GM19043 (cell line): ENCODE measurements around the gene COX7A1.
"Not testable (repeated sequence)": the region's sequence is repeated elsewhere in the genome, so short reads cannot be mapped to it uniquely, and the experiment has no call there.

Experiments
- ATAC-seq: cut with Tn5 transposase; IDR thresholded peaks from one replicate; pipeline ENCODE4 v1.9.1; 2021; ENCODE audit warnings: low read depth; ENCODE audit not compliant: unreplicated experiment

The COX7A1 gene

DNA sequence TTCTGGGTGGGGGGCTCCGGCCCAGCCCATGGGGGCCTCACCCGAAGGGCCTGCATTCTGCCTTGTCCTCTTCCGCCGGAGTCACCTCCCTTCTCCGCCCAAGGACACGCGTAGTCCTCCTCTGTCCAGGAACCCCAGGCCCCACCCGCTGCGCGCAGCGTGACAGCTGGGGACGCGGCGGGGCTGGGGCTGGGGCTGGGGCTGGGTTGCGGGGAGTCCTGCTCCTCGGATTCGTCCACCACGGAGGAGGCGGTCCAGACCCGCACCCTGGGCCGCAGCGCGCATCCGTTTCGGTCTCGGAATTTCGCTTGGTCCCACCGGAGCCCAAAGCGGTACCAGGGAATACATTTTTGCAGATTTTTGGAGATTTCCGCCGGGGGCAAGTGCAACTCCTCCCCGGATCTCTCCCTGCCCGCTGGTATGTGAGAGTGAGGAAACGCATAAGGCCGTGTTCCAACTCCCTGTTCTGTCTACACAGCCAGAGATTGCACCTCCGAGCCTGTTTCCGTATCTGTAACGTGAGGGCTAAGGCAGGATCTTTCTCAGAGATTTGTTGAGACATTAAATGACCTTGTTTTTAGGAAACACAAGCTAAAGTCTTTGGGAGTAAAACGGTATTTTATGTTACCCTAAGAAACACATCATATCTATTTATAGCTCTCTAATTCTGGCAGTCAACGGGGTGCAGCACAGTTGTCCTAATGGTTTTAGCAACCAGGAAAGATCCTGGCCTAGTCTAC, at the start of gene COX7A1:
TSS of gene COX7A1 (minus strand) at position 96 of the 740 bp plus-strand sequence. CDS start at position 56, 40 bp downstream.
- no peak for ATAC-seq

DNA sequence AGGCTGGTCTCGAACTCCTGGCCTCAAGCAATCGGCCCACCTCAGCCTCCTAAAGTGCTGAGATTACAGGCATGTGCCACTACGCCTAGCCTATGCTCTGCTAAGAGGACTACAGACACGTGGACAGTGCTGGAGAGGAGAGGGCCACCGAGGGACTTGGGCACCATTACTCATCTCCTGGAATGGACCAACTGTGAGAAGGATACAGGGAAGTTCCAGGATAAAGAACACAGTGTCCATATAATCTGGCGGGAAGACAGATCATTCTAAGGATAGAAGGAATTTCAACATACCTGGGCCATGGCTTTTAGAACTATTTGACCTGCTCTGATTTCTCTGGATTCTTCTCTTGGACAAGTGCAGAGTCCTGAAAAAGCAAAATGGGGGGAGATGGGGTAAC, 49.4 kb upstream of the COX7A1 start:
- no peak for ATAC-seq

DNA sequence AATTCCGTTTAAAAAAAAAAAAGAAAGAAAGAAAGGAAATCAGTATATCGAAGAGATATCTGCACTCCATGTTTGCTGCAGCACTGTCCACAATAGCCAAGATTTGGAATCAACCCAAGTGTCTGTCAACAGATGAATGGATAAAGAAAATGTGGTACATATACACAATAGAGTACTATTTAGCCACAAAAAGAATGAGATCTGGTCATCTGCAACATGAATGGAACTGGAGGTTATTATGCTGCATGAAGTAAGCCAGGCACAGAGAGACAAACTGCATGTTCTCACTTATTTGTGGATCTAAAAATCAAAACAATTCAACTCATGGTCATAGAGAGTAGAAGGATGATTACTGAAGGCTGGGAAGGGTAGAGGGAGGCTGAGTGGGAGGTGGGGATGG, 45.9 kb upstream of the COX7A1 start:
- no peak for ATAC-seq

DNA sequence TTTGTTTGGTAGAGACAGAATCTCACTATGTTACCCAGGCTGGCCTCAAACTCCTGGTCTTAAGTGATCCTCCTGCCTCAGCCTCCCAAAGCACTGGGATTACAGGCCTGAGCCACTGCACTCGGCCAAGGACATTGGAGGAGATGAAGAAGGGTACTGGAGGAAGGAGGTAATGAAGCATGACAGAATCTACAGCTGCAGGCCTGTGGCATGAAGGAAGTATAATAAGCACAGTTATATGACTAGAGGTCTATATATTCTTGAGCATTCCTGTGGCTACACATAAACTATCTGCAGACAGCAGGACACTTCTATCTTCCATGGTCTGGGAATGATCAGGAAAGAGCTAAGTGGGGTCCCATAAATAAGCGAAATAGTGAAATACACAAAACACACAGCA, 44.0 kb upstream of the COX7A1 start:
- no peak for ATAC-seq

DNA sequence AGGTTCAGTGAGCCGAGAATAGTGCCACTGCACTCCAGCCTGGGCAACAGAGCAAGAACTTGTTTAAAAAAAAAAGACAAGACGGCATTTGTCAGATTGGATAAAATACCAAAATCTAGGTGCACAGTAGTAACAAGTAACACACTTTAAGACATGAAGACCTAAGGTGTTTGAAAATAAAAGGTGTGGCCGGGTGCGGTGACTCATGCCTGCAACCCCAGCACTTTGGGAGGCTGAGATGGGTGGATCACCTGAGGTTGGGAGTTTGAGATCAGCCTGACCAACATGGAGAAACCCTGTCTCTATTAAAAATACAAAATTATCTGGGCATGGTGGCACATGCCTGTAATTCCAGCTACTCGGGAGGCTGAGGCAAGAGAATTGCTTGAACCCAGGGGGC, 34.5 kb upstream of the COX7A1 start:
- not testable (repeated sequence) for ATAC-seq

DNA sequence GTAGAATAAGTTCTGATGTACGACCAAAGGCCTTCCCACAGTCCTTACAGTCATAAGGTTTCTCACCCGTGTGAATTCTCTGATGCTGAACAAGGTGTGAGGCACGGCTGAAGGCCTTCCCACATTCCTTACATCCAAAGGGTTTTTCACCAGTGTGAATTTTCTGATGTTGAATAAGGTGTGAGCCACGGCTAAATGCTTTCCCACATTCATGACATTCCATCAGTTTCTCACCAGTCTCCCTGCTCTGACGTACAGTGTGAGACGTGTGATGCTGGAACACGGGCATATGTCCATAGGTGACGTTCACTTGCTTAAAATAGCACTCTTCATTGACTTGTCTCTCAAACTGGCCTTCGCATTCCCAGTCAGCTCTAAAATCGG, 31.0 kb upstream of the COX7A1 start:
- no peak for ATAC-seq

DNA sequence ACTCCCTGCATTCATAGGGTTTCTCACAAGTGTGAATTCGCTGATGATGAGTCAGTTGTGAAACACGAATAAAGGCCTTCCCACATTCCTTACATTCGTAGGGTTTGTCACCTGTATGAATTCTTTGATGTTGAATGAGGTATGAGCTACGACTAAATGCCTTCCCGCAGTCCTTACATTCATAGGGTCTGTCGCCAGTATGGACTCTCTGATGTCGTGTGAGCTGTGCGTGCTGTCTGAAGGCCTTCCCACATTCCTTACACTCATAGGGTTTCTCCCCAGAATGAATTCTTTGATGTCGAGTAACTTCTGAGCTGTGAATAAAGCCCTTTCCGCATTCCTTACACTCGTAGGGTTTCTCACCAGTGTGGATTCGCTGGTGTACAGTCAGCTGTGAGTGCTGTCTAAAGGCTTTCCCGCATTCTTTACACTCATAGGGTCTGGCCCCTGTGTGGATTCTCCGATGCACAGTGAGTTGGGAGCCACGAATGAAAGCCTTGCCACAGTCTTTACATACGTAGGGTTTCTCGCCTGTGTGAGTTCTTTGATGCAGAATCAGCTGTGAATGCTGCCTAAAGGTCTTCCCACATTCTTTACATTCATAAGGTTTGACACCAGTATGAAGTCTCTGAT, 30.5 kb upstream of the COX7A1 start:
- ATAC-seq, result no peak

DNA sequence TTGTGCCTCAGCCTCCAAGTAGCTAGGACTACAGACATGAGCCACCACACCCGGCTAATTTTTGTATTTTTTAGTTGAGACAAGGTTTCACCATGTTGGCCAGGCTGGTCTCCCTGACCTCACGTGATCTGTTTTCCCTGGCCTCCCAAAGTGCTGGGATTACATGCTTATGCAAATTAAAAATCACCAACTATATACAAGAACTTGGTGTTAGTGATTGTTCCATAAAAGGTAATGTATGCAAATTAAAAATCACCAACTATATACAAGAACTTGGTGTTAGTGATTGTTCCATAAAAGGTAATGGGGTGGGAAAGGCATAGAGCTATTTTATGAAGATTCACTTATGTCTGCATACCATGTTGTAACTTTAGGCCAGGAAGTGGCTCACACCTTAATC, 26.8 kb upstream of the COX7A1 start:
- not testable (repeated sequence) for ATAC-seq

DNA sequence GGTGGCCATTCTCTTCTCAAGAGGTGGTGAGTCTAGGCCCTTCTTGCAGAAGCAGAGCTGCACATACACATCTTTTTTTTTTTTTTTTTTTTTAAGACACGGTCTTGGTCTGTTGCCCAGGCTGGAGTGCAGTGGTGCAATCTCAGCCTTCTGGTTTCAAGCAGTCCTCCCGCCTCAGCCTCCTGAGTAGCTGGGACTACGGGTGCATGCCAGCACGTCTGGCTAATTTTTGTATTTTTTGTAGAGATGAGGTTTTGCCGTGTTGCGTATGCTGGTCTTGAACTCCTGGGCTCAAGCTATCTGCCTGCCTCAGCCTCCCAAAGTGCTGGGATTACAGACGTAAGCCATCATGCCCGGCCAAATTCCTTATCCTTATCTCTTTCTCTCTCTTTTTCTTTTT, 21.6 kb upstream of the COX7A1 start:
- not testable (repeated sequence) for ATAC-seq

DNA sequence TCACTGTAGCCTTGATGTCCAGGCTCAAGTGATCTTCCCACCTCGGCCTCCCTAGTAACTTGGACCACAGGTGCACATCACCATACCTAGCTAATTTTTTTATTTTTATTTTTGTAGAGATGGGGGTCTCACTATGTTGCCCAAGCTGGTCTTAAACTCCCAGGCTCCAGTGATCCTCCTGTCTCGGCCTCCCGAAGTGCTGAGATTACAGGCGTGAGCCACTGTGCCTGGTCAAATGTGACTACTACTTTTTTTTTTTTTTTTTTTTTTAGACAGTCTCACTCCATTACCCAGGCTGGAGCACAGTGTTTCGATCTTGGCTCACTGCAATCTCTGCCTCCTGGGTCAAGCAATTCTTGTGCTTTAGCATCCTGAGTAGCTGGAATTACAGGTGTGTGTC, 20.6 kb upstream of the COX7A1 start:
- no peak for ATAC-seq

DNA sequence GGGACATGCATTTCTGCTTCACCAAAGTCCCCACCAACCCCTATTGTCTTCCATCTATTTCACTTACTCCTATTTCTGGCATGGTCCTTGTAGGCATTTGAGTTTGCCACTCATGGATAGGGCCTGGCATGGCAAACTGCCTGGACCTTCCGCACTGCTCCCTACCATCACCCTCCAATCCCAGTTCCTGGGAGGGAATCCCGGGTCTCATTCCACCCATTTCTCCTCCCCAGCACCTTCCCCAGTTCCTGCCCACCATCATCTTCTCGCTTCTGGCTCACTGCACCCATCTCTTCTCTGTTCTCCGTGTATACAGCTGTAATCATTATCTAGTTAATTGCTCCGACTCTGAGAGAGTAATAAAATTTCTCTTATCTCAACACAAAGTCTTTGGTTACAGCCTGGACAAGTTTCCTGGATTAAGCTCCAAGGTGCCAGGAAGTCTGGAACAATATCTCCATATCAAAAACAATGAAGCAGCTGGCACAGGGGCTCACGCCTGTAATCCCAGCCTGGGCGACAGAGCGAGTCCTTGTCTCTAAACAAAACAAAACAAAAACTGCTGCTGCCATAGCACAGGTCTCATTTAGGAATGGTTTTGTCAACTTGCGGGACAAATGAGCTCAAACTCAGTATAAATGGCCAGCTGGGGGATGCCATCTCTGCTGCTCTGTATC, 17.0 kb upstream of the COX7A1 start:
- no peak for ATAC-seq

DNA sequence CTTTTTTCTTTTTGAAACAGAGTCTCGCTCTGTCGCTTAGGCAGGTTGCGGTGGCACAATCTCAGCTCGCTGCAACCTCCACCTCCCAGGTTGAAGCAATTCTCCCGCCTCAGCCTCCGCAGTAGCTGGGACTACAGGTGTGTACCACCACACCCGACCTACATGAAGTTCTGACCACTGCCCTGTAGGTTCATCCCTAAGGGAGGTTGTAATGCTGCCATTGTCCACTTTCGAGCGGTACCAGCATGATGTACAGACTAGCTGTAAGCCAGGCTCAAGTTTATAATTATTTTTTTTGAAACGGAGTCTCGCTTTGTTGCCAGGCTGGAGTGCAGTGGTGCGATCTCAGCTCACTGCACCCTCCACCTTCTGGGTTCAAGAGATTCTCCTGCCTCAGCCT, 11.6 kb upstream of the COX7A1 start:
- no peak for ATAC-seq

DNA sequence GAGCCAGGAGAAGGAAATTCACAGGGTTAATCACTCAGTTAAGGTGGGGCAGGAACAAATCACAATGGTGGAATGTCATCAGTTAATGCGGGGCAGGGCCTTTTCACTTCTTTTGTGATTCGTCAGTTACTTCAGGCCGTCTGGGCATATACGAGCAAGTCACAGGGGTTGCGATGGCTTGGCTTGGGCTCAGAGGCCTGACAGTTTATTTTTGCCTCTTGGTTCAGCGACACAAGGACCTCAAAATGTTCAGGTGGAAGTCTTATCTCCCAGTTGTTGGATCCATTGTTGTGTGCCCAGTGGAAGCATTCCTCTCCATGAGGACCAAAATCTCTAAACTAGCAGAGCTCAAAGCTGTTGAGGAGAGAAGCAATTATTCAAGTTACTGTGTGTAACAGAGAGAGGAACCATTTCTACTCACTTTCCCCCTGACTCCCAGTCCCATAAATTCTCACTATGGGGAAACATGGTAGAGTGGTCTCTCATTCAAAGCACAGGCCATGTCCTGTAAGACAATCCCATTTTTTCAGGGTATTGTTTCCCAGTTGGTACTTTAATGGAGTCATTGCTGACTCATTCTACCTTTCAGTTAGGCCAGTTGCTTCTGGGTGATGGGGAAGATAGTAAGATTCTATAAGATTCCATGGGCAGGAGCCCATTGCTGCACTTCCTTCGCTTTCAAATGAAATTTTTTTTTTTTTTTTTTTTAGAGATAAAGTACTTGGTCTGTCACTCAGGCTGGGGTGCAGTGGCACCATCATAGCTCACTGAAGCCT, 8.8 kb upstream of the COX7A1 start:
- no peak for ATAC-seq

DNA sequence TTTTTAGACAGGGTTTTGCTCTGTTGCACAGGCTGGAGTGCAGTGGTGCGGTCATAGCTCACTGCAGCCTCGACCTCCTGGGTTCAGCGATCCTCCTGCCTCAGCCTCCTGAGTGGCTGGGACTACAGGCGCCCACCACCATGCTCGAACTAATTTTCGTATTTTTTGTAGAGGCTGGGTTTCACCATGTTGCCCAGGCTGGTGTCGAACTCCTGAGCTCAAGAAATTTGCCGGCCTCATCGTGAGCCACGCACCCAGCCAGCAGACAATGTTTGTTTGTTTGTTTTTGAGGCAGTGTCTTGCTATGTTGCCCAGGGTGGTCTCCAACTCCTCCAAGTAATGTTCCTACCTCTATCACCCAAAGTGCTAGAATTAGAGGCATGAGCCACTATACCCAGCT, 879 bp upstream of the COX7A1 start:
- ATAC-seq, result no peak

DNA sequence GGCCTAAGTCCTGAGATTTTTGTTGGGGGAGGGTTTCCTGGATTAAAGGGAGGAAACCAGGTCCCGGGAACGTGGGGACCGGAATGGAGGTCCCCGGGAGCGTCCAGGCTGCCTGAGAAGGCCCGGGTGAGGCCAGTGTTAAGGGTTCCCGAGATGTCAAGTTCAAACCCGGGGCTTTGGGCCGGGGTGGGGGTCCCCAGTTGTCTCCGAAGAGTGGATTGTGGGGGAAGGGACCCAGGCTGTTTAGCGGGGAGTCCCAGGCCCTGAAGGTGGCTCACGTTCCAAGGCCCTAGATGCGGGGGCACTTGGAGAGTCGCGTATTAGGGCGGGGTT, 262 bp downstream of the COX7A1 start:
- no peak for ATAC-seq

DNA sequence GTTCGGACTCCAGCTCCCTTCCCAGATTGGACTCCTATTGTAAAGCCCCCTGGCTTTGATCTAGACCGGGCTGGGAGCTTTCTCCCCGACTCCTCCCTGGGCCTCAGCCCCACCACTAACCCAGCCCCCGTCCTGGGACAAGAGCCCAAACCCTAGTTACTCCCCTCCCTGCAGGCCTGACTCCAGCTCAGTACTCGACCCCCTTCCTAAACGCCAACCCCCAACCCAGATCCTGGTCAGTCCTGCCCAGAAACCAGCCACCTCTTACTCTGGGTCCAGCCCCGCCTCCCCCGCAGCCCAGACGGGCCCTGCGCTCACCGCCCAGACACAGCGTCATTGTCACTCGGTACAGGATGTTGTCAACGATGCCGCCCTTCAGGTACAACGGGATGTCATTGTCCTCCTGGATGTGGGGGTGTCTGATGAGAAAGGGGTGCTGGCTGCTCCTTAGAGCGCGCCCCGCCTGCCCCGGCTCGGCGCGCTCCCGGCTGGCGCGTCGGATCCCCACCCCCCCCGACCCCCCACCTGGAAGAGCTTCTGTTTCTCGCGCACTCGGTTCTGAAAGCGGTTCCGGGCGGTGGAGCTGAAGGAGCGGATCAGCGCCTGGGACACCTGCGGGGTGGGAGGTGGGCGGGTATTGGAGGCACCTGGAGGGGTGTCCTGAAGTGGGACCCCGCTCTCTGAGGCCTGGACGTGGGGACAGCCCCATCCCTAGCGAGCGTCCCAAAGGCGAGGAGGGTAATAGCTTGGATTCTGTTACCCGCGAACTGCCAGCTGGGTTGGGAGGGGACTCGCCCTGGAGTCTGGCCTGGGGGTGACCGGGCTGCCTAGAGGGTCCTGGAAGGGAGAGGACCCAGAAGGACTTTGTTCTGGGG, 866 bp downstream of the COX7A1 start:
- ATAC-seq, result no peak

DNA sequence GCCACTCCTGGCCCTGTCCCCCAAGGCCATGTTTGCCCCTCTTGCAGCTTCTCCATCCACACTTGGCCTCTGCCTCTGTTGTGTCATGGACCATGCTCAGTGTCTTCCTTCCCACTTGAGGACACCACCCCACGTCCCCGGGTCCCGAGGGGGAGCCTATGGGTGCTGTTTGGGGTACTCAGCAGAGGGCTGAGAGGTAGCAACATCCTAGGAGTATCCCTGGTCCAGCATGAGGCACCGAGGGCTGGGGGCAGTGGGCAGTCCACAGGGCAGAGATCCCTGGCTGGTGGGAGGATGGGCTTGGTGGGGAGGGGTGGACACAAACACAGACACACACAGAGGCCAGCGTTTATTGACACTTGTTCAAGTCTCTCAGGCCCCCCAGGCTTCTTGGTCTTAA, 1.7 kb downstream of the COX7A1 start:
- no peak for ATAC-seq

DNA sequence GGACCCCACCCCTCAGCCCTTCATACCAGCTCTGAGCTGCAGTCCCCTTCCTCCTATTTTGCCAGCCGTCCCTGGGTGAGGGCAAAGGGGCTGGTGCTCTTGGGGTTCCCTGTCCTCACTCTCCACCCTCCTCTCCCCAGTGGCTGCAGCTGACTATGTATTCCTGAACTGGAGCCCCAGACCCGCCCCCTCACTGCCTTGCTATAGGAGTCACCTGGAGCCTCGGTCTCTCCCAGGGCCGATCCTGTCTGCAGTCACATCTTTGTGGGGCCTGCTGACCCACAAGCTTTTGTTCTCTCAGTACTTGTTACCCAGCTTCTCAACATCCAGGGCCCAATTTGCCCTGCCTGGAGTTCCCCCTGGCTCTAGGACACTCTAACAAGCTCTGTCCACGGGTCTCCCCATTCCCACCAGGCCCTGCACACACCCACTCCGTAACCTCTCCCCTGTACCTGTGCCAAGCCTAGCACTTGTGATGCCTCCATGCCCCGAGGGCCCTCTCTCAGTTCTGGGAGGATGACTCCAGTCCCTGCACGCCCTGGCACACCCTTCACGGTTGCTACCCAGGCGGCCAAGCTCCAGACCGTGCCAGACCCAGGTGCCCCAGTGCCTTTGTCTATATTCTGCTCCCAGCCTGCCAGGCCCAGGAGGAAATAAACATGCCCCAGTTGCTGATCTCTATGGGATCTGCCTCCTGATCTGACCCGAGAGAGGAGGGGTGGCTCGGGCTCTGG, 2.4 kb downstream of the COX7A1 start:
- no peak for ATAC-seq

DNA sequence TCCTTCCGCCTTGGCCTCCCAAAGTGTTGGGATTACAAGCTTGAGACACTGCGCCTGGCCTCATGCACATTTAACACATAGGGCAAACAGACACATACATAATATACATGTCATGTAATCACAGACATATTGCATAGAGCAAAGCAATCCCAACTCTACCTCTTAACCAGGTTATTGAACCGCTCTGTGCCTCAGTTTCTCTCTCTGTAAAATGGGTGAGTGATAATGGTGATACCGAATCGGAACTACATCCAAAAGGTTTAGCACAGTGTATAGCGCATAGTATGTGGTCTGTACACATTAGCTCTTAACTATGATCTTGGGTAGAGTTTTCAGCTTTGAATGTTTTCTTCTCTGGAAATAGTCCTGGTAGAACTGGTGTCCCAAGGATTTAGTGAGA, 7.6 kb downstream of the COX7A1 start:
- ATAC-seq, result no peak

DNA sequence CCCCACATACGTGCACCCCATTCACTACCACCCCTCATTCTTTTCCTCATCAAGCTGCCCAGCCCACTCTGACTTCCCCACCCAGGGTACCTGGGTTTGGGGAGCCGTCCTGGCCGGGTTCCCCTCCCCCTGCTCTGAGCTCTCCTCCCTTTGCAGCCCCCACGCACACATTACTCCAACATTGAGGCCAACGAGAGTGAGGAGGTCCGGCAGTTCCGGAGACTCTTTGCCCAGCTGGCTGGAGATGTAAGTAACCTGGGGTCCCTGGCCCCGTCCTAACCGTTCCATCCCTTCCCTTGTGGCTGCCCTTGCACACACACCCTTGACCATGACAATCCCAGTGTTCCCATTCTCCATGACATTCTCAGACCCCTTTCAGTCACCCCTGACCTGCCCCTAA, 9.8 kb downstream of the COX7A1 start:
- no peak for ATAC-seq
